GM21723 (cell line): ENCODE measurements around the gene BCL11B.
"Not testable (repeated sequence)": the region's sequence is repeated elsewhere in the genome, so short reads cannot be mapped to it uniquely, and the experiment has no call there.

Experiments used
- ATAC-seq: cut with Tn5 transposase; IDR thresholded peaks from one replicate; pipeline ENCODE4 v1.9.1; 2021; ENCODE audit warnings: mild to moderate bottlenecking, moderate library complexity; ENCODE audit not compliant: unreplicated experiment

Gene BCL11B

DNA sequence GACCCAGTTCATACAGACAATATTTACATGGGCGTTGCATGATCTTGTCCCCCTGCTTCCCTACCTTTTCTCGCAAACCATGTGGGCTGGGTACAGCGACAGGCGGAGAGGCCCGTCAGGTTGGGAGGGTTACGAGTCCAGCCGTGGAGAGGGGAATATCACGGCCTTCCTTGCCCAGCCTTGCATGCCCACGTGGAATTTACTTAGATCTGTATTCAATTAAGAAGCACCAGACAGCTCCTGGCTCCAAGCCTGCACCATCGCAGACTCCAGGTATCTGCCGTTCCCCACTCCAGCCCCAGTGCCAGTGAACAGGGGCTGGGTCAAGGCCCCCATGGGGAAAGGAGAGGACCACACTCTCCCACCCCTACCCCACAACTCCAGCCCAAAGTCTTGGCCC is 29.8 kb downstream of the BCL11B start:
- no peak for ATAC-seq

GRCh38 chr14:99241325-99242010 is 30.5 kb downstream of the BCL11B start:
- ATAC-seq, result no peak

- no peak for ATAC-seq
Measured at GRCh38 chr14:99240627-99241324, 31.2 kb downstream of the BCL11B start.

DNA sequence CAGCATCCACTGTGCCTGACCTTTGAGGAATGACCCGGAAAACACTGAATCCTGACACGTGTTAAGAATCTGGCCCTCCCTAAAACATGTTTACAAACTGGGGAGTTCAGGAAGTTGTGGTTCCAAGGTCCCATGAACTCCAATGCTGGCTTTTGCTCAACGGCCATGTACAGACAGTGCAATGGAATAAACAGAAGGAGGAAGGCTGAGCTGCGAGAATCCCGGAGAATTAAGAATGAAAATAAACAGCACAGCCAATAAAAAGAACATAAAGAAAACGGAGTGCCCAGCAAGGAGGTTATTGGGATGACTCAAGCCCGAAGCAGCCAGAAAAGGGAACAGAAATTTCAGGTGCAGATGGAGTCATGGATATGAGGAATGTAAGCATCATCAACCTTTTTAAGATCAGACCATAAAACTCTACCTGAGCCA is 32.3 kb downstream of the BCL11B start:
- ATAC-seq, result no peak

DNA sequence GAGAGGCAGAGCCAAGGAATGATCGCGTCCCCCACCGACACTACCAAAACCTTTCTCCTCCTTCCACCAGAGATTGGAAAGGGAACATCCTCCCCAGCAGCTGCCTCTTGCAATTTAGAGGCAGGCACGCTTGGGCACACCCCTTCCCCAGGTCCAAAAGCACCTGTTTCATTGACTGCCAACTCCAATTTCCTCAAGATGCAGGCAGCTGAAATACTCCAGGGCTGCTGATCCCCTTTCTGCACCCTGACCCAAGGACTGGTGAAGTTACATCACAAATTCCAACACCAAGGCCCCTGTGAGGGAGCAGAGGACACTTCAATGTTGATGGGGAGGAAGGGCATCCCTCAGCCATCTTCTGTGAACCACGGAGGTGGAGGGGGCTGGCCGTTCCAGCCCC is 33.8 kb downstream of the BCL11B start:
- ATAC-seq, result no peak

DNA sequence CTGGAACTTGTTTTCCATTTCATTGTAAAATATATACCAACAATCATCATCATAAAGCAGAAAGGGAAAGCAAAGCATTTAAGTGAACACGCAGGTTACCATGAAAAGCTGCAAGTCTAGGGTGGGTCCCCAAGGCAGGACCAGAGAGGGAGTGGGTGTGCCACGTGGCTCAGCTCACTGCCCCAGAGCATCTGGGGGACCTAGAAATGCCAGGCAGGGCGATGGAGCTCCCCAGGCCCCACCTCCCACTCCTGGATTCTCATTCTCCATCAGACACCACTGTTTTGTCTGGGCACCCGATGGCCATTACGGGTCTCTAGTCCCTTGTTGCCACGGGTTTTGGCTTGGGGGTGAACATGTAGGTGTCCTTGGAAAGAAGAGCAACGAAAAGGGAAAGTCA is 34.7 kb downstream of the BCL11B start:
- ATAC-seq, result no peak

- no peak for ATAC-seq
Measured at GRCh38 chr14:99236386-99237138, 35.4 kb downstream of the BCL11B start.

DNA sequence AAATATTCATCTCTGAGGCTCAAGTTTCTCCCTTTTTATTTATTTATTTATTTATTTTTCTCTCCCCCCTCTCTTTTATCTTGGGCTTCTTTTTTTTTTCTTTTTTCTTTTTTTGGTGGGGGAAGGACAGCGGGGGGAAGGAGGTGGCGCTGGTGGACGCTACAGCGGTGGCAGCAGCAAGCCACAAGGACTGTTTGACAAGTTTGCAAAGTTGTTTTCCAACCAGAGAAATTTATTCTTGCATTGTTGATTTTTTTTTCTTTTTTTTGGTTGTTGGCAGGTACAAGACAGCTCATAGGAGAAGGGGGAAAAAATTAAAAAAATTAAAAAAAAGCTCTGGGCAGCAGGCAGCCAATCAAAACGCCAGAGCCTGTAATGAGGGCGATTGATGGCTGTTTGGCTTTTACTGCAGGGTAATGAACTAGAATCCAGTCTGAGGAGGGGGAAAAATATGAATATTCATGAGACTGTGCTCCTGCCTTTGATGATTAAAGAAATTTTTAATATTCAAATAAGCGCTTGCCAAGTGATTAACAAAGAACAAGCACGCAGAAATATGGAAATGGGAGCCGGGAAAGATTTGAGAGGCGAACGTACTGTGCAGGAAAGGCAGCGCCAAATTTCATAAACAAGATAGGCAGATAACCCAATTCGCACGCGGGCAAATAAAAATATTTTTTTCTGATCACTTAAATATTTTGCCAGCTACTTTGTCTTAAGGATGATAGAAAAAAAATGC is 36.2 kb downstream of the BCL11B start:
- no peak for ATAC-seq

DNA sequence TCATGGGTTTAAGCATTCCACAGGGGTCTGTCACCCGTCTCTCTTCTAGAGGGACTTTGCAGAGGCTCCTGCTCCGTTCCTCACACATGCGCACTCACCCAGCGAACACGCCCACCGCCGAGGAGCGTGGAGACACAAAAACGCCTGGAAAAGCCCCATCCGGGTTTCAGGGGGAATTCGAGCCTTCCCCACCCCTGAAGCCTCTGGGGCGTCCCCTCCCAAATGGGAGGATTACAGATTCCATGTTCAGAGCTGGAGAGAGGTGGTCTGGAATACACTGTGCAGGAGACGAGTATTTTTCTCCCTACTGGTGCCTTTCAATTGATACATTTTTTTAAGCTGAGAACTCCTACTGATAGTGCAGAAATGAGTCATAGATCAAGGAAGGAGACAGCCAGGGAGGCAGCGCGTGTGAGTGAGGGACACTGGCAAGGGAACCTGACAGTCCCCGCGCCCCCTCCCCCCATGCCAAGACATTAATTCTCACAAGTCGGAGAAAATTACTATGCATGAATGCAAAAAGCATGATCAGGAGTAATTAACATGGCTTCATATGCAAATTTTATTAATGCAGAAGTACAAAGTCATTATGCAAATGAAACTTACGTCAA is 36.9 kb downstream of the BCL11B start:
- no peak for ATAC-seq

- ATAC-seq, result no peak
Measured at GRCh38 chr14:99234355-99234754, 37.6 kb downstream of the BCL11B start.

GRCh38 chr14:99233222-99234035 is 38.6 kb downstream of the BCL11B start:
- no peak for ATAC-seq

- ATAC-seq, result no peak
Measured at GRCh38 chr14:99232714-99233214, 39.2 kb downstream of the BCL11B start.

GRCh38 chr14:99231850-99232713 is 39.9 kb downstream of the BCL11B start:
- no peak for ATAC-seq

DNA sequence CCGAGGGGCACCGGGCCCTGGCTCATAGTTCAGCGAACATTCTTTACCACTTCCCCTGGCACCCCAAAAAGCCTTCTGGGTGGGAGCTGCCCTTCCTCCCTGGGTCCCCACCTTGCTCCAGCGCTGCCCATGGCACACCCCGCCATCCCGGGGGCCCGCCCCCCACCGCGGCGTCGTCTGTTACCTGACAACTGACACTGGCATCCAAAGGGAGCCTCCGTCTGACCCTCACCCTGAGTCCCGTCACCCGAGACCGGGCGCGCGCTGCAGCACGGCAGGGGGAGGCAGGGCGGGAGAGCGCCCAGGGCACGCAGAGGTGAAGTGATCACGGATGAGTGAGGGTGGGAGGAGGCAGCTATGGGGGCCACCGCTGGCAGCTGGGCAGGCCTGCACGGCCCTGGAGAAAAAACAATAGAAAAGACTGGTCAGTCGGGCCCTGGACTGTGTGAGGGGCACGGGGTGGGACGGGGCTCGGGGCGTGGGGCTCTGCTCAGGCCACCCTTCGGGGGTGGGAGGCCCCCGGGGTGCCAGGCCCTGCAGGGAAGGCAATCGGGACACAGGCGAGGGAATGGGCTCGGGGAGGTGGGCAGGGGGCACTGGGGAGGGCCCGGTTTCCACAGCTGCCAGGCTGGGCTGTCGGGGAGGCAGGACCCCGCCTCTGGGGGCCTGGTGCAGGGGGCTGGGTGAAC is 40.7 kb downstream of the BCL11B start:
- no peak for ATAC-seq

- no peak for ATAC-seq
Measured at GRCh38 chr14:99230208-99231151, 41.5 kb downstream of the BCL11B start.

GRCh38 chr14:99229654-99230207 is 42.3 kb downstream of the BCL11B start:
- no peak for ATAC-seq

DNA sequence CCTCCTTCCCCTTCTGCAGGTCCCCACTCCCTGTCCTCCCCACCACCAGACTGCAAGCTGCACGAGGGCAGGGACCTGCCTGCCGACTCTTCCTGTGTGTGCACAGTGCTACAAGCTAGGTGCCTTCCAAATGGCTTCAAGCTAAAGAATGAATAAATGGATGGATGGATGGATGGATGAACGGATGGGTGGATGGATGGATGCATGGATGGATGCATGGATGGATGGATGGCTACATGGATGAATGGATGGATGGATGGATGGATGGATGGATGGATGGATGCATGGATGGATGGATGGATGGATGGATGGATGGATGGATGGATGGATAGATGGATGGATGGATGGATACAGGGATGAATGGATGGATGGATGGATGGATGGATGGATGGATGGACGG is 43.2 kb downstream of the BCL11B start:
- ATAC-seq, result not testable (repeated sequence)
